Subcutaneous adipose tissue (tissue), 4 donors: ENCODE measurements around the gene ADGRG6. TPM values are rescaled to one million over a fixed set of nuclear protein-coding genes. Genes with fewer than 3 reads are reported as not detected.

Experiments
- CTCF ChIP-seq: fragments of 450-650 bp; IDR thresholded peaks from one replicate; pipeline ENCODE4 v1.5.1; 2016; ENCODE audit warnings: low read depth, mild to moderate bottlenecking, control low read depth, antibody characterized with exemption, moderate library complexity
- total RNA-seq, 4 donors: library from RNA; depleted of rRNA; stranded (reverse); fragments of >200 nt; gene quantifications; one replicate each; pipeline ENCODE4 v1.1.0, GENCODE V29; 2016

ADGRG6 gene
- total RNA-seq, 4 donors from 2014 or later, result 17.3 to 25.8 (median 18.7) TPM

DNA sequence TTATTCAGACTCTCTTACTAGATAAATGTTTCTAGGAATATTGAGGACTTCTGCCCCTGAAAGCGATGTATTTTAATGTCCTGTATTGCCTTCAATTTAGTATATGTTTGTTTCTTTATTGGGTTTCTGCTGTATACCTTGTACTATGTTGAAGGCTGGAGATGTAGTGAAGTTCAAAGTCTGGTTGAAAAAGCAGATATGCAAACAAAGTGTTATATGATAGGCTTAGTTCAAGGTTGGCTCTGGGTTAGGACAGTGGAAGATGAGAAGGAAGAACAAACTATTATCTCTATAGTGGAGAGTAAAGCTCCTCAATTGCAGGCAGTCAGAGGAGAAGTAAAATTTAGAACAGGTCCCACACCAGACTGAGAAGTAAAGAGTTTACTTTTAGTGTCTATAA is 36.3 kb upstream of the ADGRG6 start:
- no peak for TF ChIP-seq CTCF

DNA sequence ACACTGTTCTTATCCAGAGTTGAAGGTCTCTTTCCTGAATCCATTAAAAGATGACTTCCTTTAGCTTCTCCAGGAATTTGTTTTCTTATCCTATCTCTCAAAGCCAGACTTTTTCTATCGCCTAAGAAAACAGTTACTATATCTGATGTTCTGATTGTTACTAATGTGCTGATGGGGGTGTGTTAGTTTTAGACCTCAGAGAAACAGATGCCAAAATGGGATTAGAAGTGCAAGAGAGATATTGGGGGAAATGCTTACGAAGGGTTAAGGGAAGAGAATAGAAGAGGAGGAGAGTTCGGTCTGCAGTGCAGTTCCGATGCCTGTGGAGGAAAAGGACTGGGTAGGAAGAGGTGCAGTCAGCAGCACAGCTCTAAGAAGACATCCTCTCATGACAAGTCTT is 35.7 kb upstream of the ADGRG6 start:
- no peak for TF ChIP-seq CTCF

GRCh38 chr6:142271476-142271875 is 30.3 kb upstream of the ADGRG6 start:
- no peak for TF ChIP-seq CTCF

GRCh38 chr6:142274656-142275055 is 27.2 kb upstream of the ADGRG6 start:
- TF ChIP-seq CTCF, result no peak

GRCh38 chr6:142275236-142276006 is 26.4 kb upstream of the ADGRG6 start:
- TF ChIP-seq CTCF, result no peak

GRCh38 chr6:142276256-142276655 is 25.6 kb upstream of the ADGRG6 start:
- no peak for TF ChIP-seq CTCF

DNA sequence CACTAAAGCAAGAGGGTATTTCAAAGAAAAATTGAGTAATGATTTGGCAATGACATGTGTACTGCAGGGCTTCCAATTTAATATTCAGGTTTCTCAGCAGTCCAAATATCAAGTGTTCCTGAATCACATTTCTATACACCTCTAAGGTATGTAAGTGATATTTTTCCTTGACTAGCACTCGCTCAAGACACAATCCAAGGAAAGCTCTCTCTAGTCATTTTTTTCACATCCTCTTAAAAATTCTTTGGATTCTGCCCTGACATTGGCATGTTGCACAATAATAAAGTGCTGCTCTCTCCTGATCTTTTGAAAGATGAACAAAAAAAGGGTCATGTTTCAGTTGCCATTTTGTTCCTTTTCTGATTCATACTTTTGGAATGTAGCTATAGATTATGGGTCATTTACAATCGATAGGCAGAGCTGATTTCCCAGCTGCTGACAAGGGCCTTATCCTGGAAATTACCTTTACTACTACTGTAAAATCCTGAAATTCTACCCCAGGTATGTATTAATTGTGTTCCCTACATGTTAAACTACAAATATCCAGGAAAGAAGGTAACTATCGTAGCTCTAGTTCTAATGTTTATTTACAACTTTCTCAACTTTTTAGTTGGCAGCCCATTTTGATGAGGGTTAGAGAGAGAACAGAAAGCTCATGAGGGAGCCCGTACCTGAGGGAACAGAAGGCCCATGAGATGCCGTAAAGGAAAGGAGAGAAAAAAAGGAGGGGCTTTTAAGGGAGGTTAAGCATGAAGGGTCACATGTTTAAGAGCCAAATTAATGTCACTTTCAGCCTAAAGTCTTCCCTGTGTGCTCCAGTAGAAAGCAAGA is 22.2 kb upstream of the ADGRG6 start:
- no peak for TF ChIP-seq CTCF
